ENCODE data around the gene TBCK.
"Not testable (repeated sequence)": the region's sequence is repeated elsewhere in the genome, so short reads cannot be mapped to it uniquely, and the experiment has no call there.

The TBCK gene

GRCh38 chr4:106321168-106321567, 5.2 kb upstream of the TBCK start:
- DNase-seq (ENCODE audit: low read depth), result not testable (repeated sequence)

- no peak for DNase-seq (ENCODE audit: low read depth)
Measured at GRCh38 chr4:106320235-106320634, 4.2 kb upstream of the TBCK start.

- no peak for DNase-seq (ENCODE audit: low read depth)
Measured at GRCh38 chr4:106318511-106318910, 2.5 kb upstream of the TBCK start.

- DNase-seq (ENCODE audit: low read depth), result no peak
Measured at GRCh38 chr4:106317815-106318214, 1.8 kb upstream of the TBCK start.

GRCh38 chr4:106316773-106317409, 882 bp upstream of the TBCK start:
- DNase-seq (ENCODE audit: low read depth), result no peak

- DNase-seq (ENCODE audit: low read depth), result no peak
Measured at GRCh38 chr4:106315476-106315967, 487 bp downstream of the TBCK start.

- DNase-seq (ENCODE audit: low read depth), result no peak
Measured at GRCh38 chr4:106314960-106315359, 1.0 kb downstream of the TBCK start.

GRCh38 chr4:106312997-106313522, 2.9 kb downstream of the TBCK start:
- DNase-seq (ENCODE audit: low read depth), result no peak

- DNase-seq (ENCODE audit: low read depth), result peak; percentile 47
Measured at GRCh38 chr4:106312377-106312776, 3.6 kb downstream of the TBCK start.

- no peak for DNase-seq (ENCODE audit: low read depth)
Measured at GRCh38 chr4:106306561-106306960, 9.4 kb downstream of the TBCK start.

GRCh38 chr4:106305435-106306055, 10.5 kb downstream of the TBCK start:
- DNase-seq (ENCODE audit: low read depth), result no peak

GRCh38 chr4:106304632-106305031, 11.4 kb downstream of the TBCK start:
- no peak for DNase-seq (ENCODE audit: low read depth)

GRCh38 chr4:106303548-106304281, 12.3 kb downstream of the TBCK start:
- DNase-seq (ENCODE audit: low read depth), result no peak

- no peak for DNase-seq (ENCODE audit: low read depth)
Measured at GRCh38 chr4:106302062-106302438, 14.0 kb downstream of the TBCK start.

GRCh38 chr4:106301393-106302061, 14.5 kb downstream of the TBCK start:
- DNase-seq (ENCODE audit: low read depth), result no peak

GRCh38 chr4:106299977-106300376, 16.0 kb downstream of the TBCK start:
- DNase-seq (ENCODE audit: low read depth), result no peak

- no peak for DNase-seq (ENCODE audit: low read depth)
Measured at GRCh38 chr4:106297245-106298035, 18.6 kb downstream of the TBCK start.

GRCh38 chr4:106294062-106294461, 21.9 kb downstream of the TBCK start:
- no peak for DNase-seq (ENCODE audit: low read depth)

- DNase-seq (ENCODE audit: low read depth), result no peak
Measured at GRCh38 chr4:106291678-106292077, 24.3 kb downstream of the TBCK start.

- no peak for DNase-seq (ENCODE audit: low read depth)
Measured at GRCh38 chr4:106289737-106290136, 26.3 kb downstream of the TBCK start.

GRCh38 chr4:106287353-106287969, 28.5 kb downstream of the TBCK start:
- DNase-seq (ENCODE audit: low read depth), result peak; percentile 76
